HEK293 (cell line): ENCODE results near the gene MAGI2.

Experiments
- CTCF ChIA-PET: fragments of 350-600 bp; formaldehyde crosslinking; extraction: SDS; loops from one replicate; lab custom pipeline; 2021; ENCODE audit warnings: antibody characterized with exemption; lab: Yijun Ruan, JAX
- POLR2A ChIA-PET: fragments of 300-600 bp; formaldehyde crosslinking; extraction: SDS; loops from one replicate; lab custom pipeline; 2020; ENCODE audit warnings: antibody characterized with exemption, inconsistent platforms; lab: Yijun Ruan, JAX
- H3K27ac ChIP-seq: fragments of 200-500 bp; sonication (Bioruptor generic); 2 replicates; pipeline ENCODE4 v1.5.1; 2014; ENCODE audit warnings: low read depth, low read length, control low read depth, inconsistent platforms; ENCODE audit errors: extremely low read depth
- H3K36me3 ChIP-seq, 2 experiments: fragments of 200-500 bp in 1 of 2; sonication (Bioruptor generic) in 1 of 2; 1 replicate in 1 of 2; 2 replicates in 1 of 2; pipeline ENCODE4 v1.5.1; 2014 to 2017; ENCODE audit warnings: inconsistent platforms in 2 of 2, low read length in 2 of 2; ENCODE audit not compliant: control insufficient read depth in 2 of 2, insufficient read depth in 1 of 2
- H3K4me1 ChIP-seq: fragments of 200-500 bp; sonication (Bioruptor generic); 2 replicates; pipeline ENCODE4 v1.5.1; 2014; ENCODE audit warnings: mild to moderate bottlenecking, low read length, inconsistent platforms; ENCODE audit not compliant: control insufficient read depth, insufficient read depth
- H3K4me3 ChIP-seq: 2 replicates; pipeline ENCODE4 v1.5.1; 2011; ENCODE audit warnings: low read depth, mild to moderate bottlenecking, control low read depth, low read length, moderate library complexity
- H3K9me3 ChIP-seq: fragments of 200-500 bp; sonication (Bioruptor generic); 2 replicates; pipeline ENCODE4 v1.5.1; 2014; ENCODE audit warnings: low read depth, low read length, inconsistent platforms; ENCODE audit not compliant: control insufficient read depth, insufficient read depth
- BCL11A ChIP-seq: fragments of 450-650 bp; formaldehyde crosslinking; IDR thresholded peaks from 2 replicates; pipeline ENCODE4 v1.5.1; 2016; ENCODE audit warnings: low read depth, missing biosample characterization, missing genetic modification characterization
- EGR2 ChIP-seq: fragments of 450-650 bp; formaldehyde crosslinking; IDR thresholded peaks from 2 replicates; pipeline ENCODE4 v1.5.1; 2016; ENCODE audit warnings: low read depth, missing biosample characterization, missing genetic modification characterization
- FEZF1 ChIP-seq: fragments of 450-650 bp; formaldehyde crosslinking; IDR thresholded peaks from 2 replicates; pipeline ENCODE4 v1.5.1; 2016; ENCODE audit warnings: missing biosample characterization, missing genetic modification characterization
- GLI4 ChIP-seq: fragments of 450-650 bp; formaldehyde crosslinking; IDR thresholded peaks from 2 replicates; pipeline ENCODE4 v1.5.1; 2016; ENCODE audit warnings: missing biosample characterization, missing genetic modification characterization
- GLIS2 ChIP-seq: fragments of 450-650 bp; formaldehyde crosslinking; IDR thresholded peaks from 2 replicates; pipeline ENCODE4 v1.5.1; 2016; ENCODE audit warnings: missing biosample characterization, missing genetic modification characterization
- HIC1 ChIP-seq: fragments of 450-650 bp; formaldehyde crosslinking; IDR thresholded peaks from 2 replicates; pipeline ENCODE4 v1.5.1; 2016; ENCODE audit warnings: missing biosample characterization, missing genetic modification characterization
- HOXA7 ChIP-seq: sonication (generic); formaldehyde crosslinking; IDR thresholded peaks from 2 replicates; pipeline ENCODE4 v1.8.1; 2022; ENCODE audit warnings: missing genetic modification reagents, borderline replicate concordance
- KLF10 ChIP-seq: fragments of 450-650 bp; IDR thresholded peaks from 2 replicates; pipeline ENCODE4 v1.5.1; 2018; ENCODE audit warnings: missing biosample characterization, mild to moderate bottlenecking, missing genetic modification characterization
- MZF1 ChIP-seq: fragments of 450-650 bp; formaldehyde crosslinking; IDR thresholded peaks from 2 replicates; pipeline ENCODE4 v1.5.1; 2017; ENCODE audit warnings: missing biosample characterization, missing genetic modification characterization, borderline replicate concordance
- PRDM1 ChIP-seq: fragments of 450-650 bp; formaldehyde crosslinking; IDR thresholded peaks from 2 replicates; pipeline ENCODE4; 2016; ENCODE audit warnings: missing biosample characterization, missing genetic modification characterization
- REPIN1 ChIP-seq: fragments of 450-650 bp; formaldehyde crosslinking; IDR thresholded peaks from 2 replicates; pipeline ENCODE4 v1.5.1; 2017; ENCODE audit warnings: missing biosample characterization, missing genetic modification characterization, low read depth
- SCRT2 ChIP-seq: fragments of 450-650 bp; formaldehyde crosslinking; IDR thresholded peaks from 2 replicates; pipeline ENCODE4 v1.5.1; 2016; ENCODE audit warnings: missing biosample characterization, missing genetic modification characterization
- WT1 ChIP-seq: fragments of 450-650 bp; formaldehyde crosslinking; IDR thresholded peaks from 2 replicates; pipeline ENCODE4 v1.5.1; 2016; ENCODE audit warnings: missing biosample characterization, missing genetic modification characterization
- ZBTB17 ChIP-seq: fragments of 450-650 bp; formaldehyde crosslinking; IDR thresholded peaks from 2 replicates; pipeline ENCODE4 v1.5.1; 2016; ENCODE audit warnings: missing biosample characterization, missing genetic modification characterization
- ZBTB7A ChIP-seq: fragments of 450-650 bp; formaldehyde crosslinking; IDR thresholded peaks from 2 replicates; pipeline ENCODE4 v1.5.1; 2016; ENCODE audit warnings: low read depth, missing biosample characterization, missing genetic modification characterization
- ZFHX2 ChIP-seq: fragments of 450-650 bp; formaldehyde crosslinking; conservative IDR thresholded peaks from 2 replicates; pipeline ENCODE4 v1.5.1; 2016; ENCODE audit warnings: missing biosample characterization, missing genetic modification characterization
- ZFP41 ChIP-seq: fragments of 450-650 bp; formaldehyde crosslinking; IDR thresholded peaks from 2 replicates; pipeline ENCODE4 v1.5.1; 2016; ENCODE audit warnings: missing biosample characterization, missing genetic modification characterization, borderline replicate concordance
- ZNF16 ChIP-seq: fragments of 450-650 bp; formaldehyde crosslinking; IDR thresholded peaks from 2 replicates; pipeline ENCODE4 v1.5.1; 2016; ENCODE audit warnings: low read depth, missing biosample characterization, missing genetic modification characterization
- ZNF184 ChIP-seq: fragments of 450-650 bp; IDR thresholded peaks from 2 replicates; pipeline ENCODE4 v1.5.1; 2018; ENCODE audit warnings: missing biosample characterization, mild to moderate bottlenecking, missing genetic modification characterization
- ZNF223 ChIP-seq: fragments of 450-650 bp; formaldehyde crosslinking; IDR thresholded peaks from 2 replicates; pipeline ENCODE4 v1.5.1; 2016; ENCODE audit warnings: missing biosample characterization, missing genetic modification characterization
- ZNF302 ChIP-seq: fragments of 450-650 bp; formaldehyde crosslinking; IDR thresholded peaks from 2 replicates; pipeline ENCODE4 v1.5.1; 2016; ENCODE audit warnings: missing biosample characterization, missing genetic modification characterization, low read depth
- ZNF324 ChIP-seq: fragments of 450-650 bp; formaldehyde crosslinking; IDR thresholded peaks from 2 replicates; pipeline ENCODE4 v1.5.1; 2016; ENCODE audit warnings: missing biosample characterization, missing genetic modification characterization
- ZNF530 ChIP-seq: fragments of 450-650 bp; formaldehyde crosslinking; IDR thresholded peaks from 2 replicates; pipeline ENCODE4 v1.5.1; 2016; ENCODE audit warnings: low read depth, missing biosample characterization, missing genetic modification characterization
- ZNF555 ChIP-seq: fragments of 450-650 bp; formaldehyde crosslinking; conservative IDR thresholded peaks from 2 replicates; pipeline ENCODE4 v1.5.1; 2017; ENCODE audit warnings: missing biosample characterization, mild to moderate bottlenecking, missing genetic modification characterization, inconsistent platforms
- ZNF596 ChIP-seq: fragments of 450-650 bp; IDR thresholded peaks from 2 replicates; pipeline ENCODE4 v1.5.0; 2018; ENCODE audit warnings: missing biosample characterization, mild to moderate bottlenecking, missing genetic modification characterization, moderate library complexity
- ZNF660 ChIP-seq: fragments of 450-650 bp; IDR thresholded peaks from 2 replicates; pipeline ENCODE4 v1.5.1; 2018; ENCODE audit warnings: missing biosample characterization, mild to moderate bottlenecking, missing genetic modification characterization
- ZNF677 ChIP-seq: fragments of 450-650 bp; IDR thresholded peaks from 2 replicates; pipeline ENCODE4 v1.5.0; 2018; ENCODE audit warnings: missing biosample characterization, mild to moderate bottlenecking, missing genetic modification characterization, moderate library complexity
- ZNF777 ChIP-seq: fragments of 450-650 bp; formaldehyde crosslinking; IDR thresholded peaks from 2 replicates; pipeline ENCODE4 v1.5.1; 2017; ENCODE audit warnings: missing biosample characterization, missing genetic modification characterization, borderline replicate concordance
- ZNF785 ChIP-seq: fragments of 450-650 bp; formaldehyde crosslinking; IDR thresholded peaks from 2 replicates; pipeline ENCODE4 v1.5.1; 2016; ENCODE audit warnings: missing biosample characterization, missing genetic modification characterization
- ZSCAN16 ChIP-seq: fragments of 450-650 bp; formaldehyde crosslinking; IDR thresholded peaks from 2 replicates; pipeline ENCODE4 v1.5.1; 2016; ENCODE audit warnings: missing biosample characterization, missing genetic modification characterization

MAGI2 gene

DNA sequence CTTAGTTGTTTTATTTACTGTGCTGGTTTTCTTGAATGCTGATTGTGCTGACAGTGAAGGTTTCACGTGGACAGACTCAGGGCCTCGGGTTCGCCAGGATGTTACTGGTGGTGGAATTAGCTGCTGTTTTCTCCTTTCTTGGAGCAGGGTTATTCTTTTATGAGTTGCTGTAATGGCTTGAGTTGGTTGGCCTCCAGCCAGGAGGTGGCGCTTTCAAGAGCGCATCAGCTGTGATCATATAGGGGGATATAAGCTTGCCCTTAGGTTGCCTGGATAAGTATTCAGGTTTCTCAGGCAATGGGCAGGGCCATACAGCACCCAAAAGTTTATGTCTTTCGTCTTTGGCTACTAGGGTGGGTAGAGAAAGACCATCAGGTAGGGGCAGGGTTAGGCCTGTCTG, 913.6 kb downstream of the MAGI2 start (continued):
- no peak for TF ChIP-seq MZF1 (tag by site-specific recombination)
- TF ChIP-seq WT1 (tag by site-specific recombination), result no peak
- TF ChIP-seq, all 188 proteins: peak for 0

DNA sequence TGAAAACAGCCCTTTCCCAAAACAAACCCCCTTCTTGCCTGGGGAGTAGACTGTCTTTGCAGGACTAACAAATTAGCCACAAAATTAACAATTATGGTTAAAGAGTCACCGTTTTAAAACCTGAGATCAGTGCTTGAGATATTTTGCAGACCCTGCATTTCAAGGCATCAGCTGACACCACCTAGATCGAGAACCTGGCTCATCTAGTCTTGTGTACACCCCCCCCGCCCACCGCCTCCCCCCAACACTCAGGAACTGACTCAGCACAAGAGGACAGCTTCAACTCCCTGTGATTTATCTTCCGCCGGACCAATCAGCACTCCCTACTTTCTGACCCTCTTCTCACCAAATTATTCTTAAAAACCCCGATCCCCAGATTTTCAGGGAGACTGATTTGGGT, 917.8 kb downstream of the MAGI2 start:
- H3K27ac ChIP-seq, result no peak overlapping the region
- no peak overlapping the region for H3K4me3 ChIP-seq
- CTCF ChIA-PET, result interaction anchor here (0.6 kb wide), 1 partner anchor 195 kb away, joined by 3 read pairs; no protein-coding TSS in a partner anchor
- H3K36me3 ChIP-seq, result no peaks in the 10 kb centered on the region
- H3K4me1 ChIP-seq, result no peaks in the 10 kb centered on the region
- no peak for TF ChIP-seq ZNF530 (tag by site-specific recombination)
- TF ChIP-seq ZNF596 (tag by site-specific recombination), result no peak
- no peak for TF ChIP-seq ZNF660
- TF ChIP-seq HIC1, result no peak
- no peak for TF ChIP-seq ZNF302 (tag by site-specific recombination)
- TF ChIP-seq ZBTB17 (tag by site-specific recombination), result no peak
- TF ChIP-seq, all 188 proteins: peak for 0
- POLR2A ChIA-PET, result no interaction called here
- no peaks in the 10 kb centered on the region for H3K9me3 ChIP-seq

DNA sequence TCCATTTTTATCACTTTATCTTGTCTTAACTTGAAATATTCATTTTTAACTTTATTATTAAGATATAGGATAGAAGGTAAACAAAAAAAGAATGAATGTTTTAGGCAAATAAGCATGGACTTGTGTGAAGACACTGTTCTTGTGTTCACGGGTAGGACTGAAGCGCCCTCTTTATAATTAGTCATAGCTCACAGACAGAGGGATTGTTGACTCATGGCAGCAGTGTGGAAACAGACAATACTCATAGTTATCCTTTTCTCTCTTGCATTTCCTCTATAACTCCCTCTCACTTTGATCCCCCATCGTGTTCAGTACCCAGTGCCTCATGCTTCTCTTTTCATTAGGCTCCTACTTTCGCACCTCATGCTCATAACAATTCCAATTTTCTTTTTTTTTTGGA, 923.1 kb downstream of the MAGI2 start:
- ChIA-PET CTCF (no interaction called here), POLR2A (no interaction called here)
- no peak overlapping the region for H3K27ac ChIP-seq
- TF ChIP-seq ZFP41 (tag by site-specific recombination), result no peak
- TF ChIP-seq WT1 (tag by site-specific recombination), result no peak
- TF ChIP-seq HOXA7 (CRISPR knock-in tag), result no peak
- no peak for TF ChIP-seq ZNF324 (tag by site-specific recombination)
- no peak for TF ChIP-seq ZFHX2 (tag by site-specific recombination)
- no peak for TF ChIP-seq PRDM1 (tag by site-specific recombination)
- no peak for TF ChIP-seq ZBTB7A (tag by site-specific recombination)
- TF ChIP-seq, all 188 proteins: peak for 0
- Histone ChIP-seq H3K4me1 (no peaks in the 10 kb centered on the region), H3K4me3 (no peak overlapping the region), H3K36me3 (no peaks in the 10 kb centered on the region), H3K9me3 (no peaks in the 10 kb centered on the region)

GRCh38 chr7:78529392-78529791, 924.1 kb downstream of the MAGI2 start:
- Histone ChIP-seq H3K9me3 (no peaks in the 10 kb centered on the region), H3K4me3 (no peak overlapping the region), H3K4me1 (no peaks in the 10 kb centered on the region), H3K27ac (no peak overlapping the region), H3K36me3 (no peaks in the 10 kb centered on the region)
- CTCF ChIA-PET, result no interaction called here
- POLR2A ChIA-PET, result no interaction called here
- TF ChIP-seq EGR2 (tag by site-specific recombination) (no peak), FEZF1 (tag by site-specific recombination) (no peak), KLF10 (tag by site-specific recombination) (no peak), ZNF777 (tag by site-specific recombination) (no peak), ZSCAN16 (tag by site-specific recombination) (no peak), ZNF184 (no peak), GLIS2 (tag by site-specific recombination) (no peak), ZNF555 (tag by site-specific recombination) (no peak), REPIN1 (tag by site-specific recombination) (no peak), SCRT2 (tag by site-specific recombination) (no peak), GLI4 (tag by site-specific recombination) (no peak), ZNF223 (no peak), ZNF677 (tag by site-specific recombination) (no peak), BCL11A (tag by site-specific recombination) (no peak), ZNF16 (tag by site-specific recombination) (no peak), ZNF785 (tag by site-specific recombination) (no peak)
